Measurements from ENCODE around the gene TSPO2. TPM values are rescaled to one million over a fixed set of nuclear protein-coding genes. Genes with fewer than 3 reads are reported as not detected.

The TSPO2 gene
- total and polyA plus RNA-seq, 2 of the 13 experiments (the other 11 are each of a cell fraction or from before 2014, with no cell fraction given) = 0.55 TPM; not detected in 1

DNA sequence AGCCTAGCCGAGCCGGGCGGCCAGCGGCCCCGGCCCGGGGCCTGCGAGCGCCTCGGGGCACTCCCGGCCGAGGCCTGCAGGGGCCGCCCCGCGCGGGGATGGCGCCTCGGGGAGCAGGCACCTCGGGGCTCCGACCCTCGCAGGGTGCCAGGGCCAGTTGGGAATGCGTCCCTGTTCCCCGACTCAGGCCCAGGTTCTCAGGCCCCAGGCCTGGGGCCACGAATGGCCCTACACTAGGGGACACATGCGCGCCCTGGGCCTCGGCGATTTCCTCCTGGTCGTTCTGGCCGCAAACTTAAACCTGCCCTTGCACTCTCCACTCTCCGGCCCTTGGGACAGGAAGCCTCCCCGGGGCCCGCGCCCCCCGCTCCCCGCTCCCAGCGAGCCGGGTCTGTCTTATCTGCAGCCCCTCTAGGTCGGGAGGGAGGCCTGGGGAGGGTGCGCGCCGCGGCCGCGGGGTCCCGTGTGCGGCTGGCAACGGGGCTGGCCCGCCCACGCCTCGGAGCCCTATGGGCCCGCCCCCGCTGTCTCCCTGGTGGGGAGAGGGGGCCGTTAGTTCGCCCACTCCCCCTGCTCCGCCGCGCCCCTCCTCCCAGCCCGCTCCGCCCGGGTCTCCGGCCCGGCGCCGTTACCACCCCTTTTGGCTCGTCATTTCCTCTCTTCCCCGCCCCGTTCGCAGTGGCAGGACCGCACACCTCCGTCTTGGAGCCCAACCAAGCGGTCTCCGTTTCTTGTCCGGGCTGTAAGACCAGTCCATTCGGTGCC is 31.1 kb downstream of the TSPO2 start (continued):
- TF ChIP-seq, protein P1, sequence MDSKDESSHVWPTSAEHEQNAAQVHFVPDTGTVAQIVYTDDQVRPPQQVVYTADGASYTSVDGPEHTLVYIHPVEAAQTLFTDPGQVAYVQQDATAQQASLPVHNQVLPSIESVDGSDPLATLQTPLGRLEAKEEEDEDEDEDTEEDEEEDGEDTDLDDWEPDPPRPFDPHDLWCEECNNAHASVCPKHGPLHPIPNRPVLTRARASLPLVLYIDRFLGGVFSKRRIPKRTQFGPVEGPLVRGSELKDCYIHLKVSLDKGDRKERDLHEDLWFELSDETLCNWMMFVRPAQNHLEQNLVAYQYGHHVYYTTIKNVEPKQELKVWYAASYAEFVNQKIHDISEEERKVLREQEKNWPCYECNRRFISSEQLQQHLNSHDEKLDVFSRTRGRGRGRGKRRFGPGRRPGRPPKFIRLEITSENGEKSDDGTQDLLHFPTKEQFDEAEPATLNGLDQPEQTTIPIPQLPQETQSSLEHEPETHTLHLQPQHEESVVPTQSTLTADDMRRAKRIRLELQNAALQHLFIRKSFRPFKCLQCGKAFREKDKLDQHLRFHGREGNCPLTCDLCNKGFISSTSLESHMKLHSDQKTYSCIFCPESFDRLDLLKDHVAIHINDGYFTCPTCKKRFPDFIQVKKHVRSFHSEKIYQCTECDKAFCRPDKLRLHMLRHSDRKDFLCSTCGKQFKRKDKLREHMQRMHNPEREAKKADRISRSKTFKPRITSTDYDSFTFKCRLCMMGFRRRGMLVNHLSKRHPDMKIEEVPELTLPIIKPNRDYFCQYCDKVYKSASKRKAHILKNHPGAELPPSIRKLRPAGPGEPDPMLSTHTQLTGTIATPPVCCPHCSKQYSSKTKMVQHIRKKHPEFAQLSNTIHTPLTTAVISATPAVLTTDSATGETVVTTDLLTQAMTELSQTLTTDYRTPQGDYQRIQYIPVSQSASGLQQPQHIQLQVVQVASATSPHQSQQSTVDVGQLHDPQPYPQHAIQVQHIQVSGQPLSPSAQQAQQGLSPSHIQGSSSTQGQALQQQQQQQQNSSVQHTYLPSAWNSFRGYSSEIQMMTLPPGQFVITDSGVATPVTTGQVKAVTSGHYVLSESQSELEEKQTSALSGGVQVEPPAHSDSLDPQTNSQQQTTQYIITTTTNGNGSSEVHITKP (CRISPR knock-in tag; IDR thresholded peaks at IDR 0.05; ENCODE audit: low read depth) = no peak; the same call in 1 of the 2 replicates
- TF ChIP-seq POLR2AphosphoS5 (IDR thresholded peaks at IDR 0.05; ENCODE audit: low read depth, low read length) = peak; percentile 92
- no peak for TF ChIP-seq STAT5B (CRISPR knock-in tag; IDR thresholded peaks at IDR 0.05)
- TF ChIP-seq MAF1 (CRISPR knock-in tag; IDR thresholded peaks at IDR 0.05; ENCODE audit: borderline replicate concordance) = no peak
- no peak for TF ChIP-seq NR1H2 (CRISPR knock-in tag; IDR thresholded peaks at IDR 0.05; ENCODE audit: borderline replicate concordance, low read depth)
- TF ChIP-seq, protein P2, sequence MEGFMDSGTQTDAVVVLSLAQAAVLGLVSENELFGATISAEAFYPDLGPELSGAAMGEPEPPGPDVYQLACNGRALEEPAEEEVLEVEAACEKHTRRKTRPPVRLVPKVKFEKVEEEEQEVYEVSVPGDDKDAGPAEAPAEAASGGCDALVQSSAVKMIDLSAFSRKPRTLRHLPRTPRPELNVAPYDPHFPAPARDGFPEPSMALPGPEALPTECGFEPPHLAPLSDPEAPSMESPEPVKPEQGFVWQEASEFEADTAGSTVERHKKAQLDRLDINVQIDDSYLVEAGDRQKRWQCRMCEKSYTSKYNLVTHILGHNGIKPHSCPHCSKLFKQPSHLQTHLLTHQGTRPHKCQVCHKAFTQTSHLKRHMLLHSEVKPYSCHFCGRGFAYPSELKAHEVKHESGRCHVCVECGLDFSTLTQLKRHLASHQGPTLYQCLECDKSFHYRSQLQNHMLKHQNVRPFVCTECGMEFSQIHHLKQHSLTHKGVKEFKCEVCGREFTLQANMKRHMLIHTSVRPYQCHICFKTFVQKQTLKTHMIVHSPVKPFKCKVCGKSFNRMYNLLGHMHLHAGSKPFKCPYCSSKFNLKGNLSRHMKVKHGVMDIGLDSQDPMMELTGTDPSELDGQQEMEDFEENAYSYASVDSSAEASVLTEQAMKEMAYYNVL (CRISPR knock-in tag; IDR thresholded peaks at IDR 0.05; ENCODE audit: borderline replicate concordance) = peak; percentile 37; the same call in 1 of the 2 replicates
- peak; percentile 64; the same call in 1 of the 2 replicates for TF ChIP-seq CAMTA2 (CRISPR knock-in tag; IDR thresholded peaks at IDR 0.05; ENCODE audit: borderline replicate concordance)
- peak; percentile 77 for TF ChIP-seq POLR2G (IDR thresholded peaks at IDR 0.05; ENCODE audit: low read depth, low read length)
- 0 out of 2 replicates have a peak, but pooled peaks have one; percentile 38 for TF ChIP-seq HOXD1 (CRISPR knock-in tag; IDR thresholded peaks at IDR 0.05)
- TF ChIP-seq SOX6 (IDR thresholded peaks at IDR 0.05) = no peak
- TF ChIP-seq SOX6 (CRISPR knock-in tag; IDR thresholded peaks at IDR 0.05) = peak; percentile 36; the same call in 1 of the 2 replicates
- TF ChIP-seq, protein P3, sequence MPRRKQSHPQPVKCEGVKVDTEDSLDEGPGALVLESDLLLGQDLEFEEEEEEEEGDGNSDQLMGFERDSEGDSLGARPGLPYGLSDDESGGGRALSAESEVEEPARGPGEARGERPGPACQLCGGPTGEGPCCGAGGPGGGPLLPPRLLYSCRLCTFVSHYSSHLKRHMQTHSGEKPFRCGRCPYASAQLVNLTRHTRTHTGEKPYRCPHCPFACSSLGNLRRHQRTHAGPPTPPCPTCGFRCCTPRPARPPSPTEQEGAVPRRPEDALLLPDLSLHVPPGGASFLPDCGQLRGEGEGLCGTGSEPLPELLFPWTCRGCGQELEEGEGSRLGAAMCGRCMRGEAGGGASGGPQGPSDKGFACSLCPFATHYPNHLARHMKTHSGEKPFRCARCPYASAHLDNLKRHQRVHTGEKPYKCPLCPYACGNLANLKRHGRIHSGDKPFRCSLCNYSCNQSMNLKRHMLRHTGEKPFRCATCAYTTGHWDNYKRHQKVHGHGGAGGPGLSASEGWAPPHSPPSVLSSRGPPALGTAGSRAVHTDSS (CRISPR knock-in tag; conservative IDR thresholded peaks at IDR 0.05) = 0 out of 2 replicates have a peak, but pooled peaks have one; percentile 63
- TF ChIP-seq, protein P4, sequence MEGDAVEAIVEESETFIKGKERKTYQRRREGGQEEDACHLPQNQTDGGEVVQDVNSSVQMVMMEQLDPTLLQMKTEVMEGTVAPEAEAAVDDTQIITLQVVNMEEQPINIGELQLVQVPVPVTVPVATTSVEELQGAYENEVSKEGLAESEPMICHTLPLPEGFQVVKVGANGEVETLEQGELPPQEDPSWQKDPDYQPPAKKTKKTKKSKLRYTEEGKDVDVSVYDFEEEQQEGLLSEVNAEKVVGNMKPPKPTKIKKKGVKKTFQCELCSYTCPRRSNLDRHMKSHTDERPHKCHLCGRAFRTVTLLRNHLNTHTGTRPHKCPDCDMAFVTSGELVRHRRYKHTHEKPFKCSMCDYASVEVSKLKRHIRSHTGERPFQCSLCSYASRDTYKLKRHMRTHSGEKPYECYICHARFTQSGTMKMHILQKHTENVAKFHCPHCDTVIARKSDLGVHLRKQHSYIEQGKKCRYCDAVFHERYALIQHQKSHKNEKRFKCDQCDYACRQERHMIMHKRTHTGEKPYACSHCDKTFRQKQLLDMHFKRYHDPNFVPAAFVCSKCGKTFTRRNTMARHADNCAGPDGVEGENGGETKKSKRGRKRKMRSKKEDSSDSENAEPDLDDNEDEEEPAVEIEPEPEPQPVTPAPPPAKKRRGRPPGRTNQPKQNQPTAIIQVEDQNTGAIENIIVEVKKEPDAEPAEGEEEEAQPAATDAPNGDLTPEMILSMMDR (CRISPR knock-in tag; IDR thresholded peaks at IDR 0.05) = peak; percentile 13; the same call in 1 of the 2 replicates
- TF ChIP-seq HMGA1 (CRISPR knock-in tag; conservative IDR thresholded peaks at IDR 0.05) = no peak
- no peak for TF ChIP-seq TCF12 (IDR thresholded peaks at IDR 0.05)
- TF ChIP-seq TCF12 (CRISPR knock-in tag; IDR thresholded peaks at IDR 0.05) = peak; percentile 85; the same call in 1 of the 2 replicates
- TF ChIP-seq RFXANK (CRISPR knock-in tag; IDR thresholded peaks at IDR 0.05) = no peak; the same call in 1 of the 2 replicates
- TF ChIP-seq ZNF282 (IDR thresholded peaks at IDR 0.05; ENCODE audit: partially characterized antibody) = no peak
- no peak for TF ChIP-seq MIER3 (CRISPR knock-in tag; IDR thresholded peaks at IDR 0.05; ENCODE audit: borderline replicate concordance)
- peak; percentile 49; the same call in 1 of the 2 replicates for TF ChIP-seq FOSL1 (CRISPR knock-in tag; IDR thresholded peaks at IDR 0.05; ENCODE audit: borderline replicate concordance)
- TF ChIP-seq ATF7 (IDR thresholded peaks at IDR 0.05) = no peak
- TF ChIP-seq ATF7 (CRISPR knock-in tag; IDR thresholded peaks at IDR 0.05) = no peak

Measured in HepG2 (cell line).